CD4-positive, alpha-beta T cell treated with Interleukin-17A for 1 hour (primary cell): ENCODE data around the gene VDAC1.
"Not testable (repeated sequence)": the region's sequence is repeated elsewhere in the genome, so short reads cannot be mapped to it uniquely, and the experiment has no call there.

ENCODE experiments used
- DNase-seq: peaks from one replicate; pipeline ENCODE4 v3.0.0-alpha.2; 2020

Gene VDAC1

GRCh38 chr5:133966090-133966489, 38.7 kb downstream of the VDAC1 start:
- DNase-seq: no peak

- DNase-seq: no peak
Observed at GRCh38 chr5:133963493-133964128, 41.2 kb downstream of the VDAC1 start.

GRCh38 chr5:133962801-133963476, 41.8 kb downstream of the VDAC1 start:
- DNase-seq: no peak

GRCh38 chr5:133962131-133962530, 42.6 kb downstream of the VDAC1 start:
- no peak for DNase-seq

GRCh38 chr5:133959643-133960042, 45.1 kb downstream of the VDAC1 start:
- DNase-seq: no peak

GRCh38 chr5:133957591-133957990, 47.2 kb downstream of the VDAC1 start:
- DNase-seq: peak; percentile 14

GRCh38 chr5:133957080-133957479, 47.7 kb downstream of the VDAC1 start:
- no peak for DNase-seq

GRCh38 chr5:133956196-133956595, 48.6 kb downstream of the VDAC1 start:
- DNase-seq: not testable (repeated sequence)

- no peak for DNase-seq
Observed at GRCh38 chr5:133953568-133954145, 51.1 kb downstream of the VDAC1 start.

- no peak for DNase-seq
Observed at GRCh38 chr5:133952729-133953567, 51.8 kb downstream of the VDAC1 start.

GRCh38 chr5:133950821-133951612, 53.8 kb downstream of the VDAC1 start:
- no peak for DNase-seq

- no peak for DNase-seq
Observed at GRCh38 chr5:133948721-133949120, 56.1 kb downstream of the VDAC1 start.

- DNase-seq: no peak
Observed at GRCh38 chr5:133947431-133947841, 57.3 kb downstream of the VDAC1 start.

GRCh38 chr5:133945568-133945967, 59.2 kb downstream of the VDAC1 start:
- no peak for DNase-seq

GRCh38 chr5:133944263-133945185, 60.3 kb downstream of the VDAC1 start:
- peak; percentile 31 for DNase-seq

GRCh38 chr5:133943475-133943817, 61.3 kb downstream of the VDAC1 start:
- DNase-seq: no peak

- no peak for DNase-seq
Observed at GRCh38 chr5:133942614-133943474, 61.9 kb downstream of the VDAC1 start.

- no peak for DNase-seq
Observed at GRCh38 chr5:133941456-133942196, 63.1 kb downstream of the VDAC1 start.

- no peak for DNase-seq
Observed at GRCh38 chr5:133939668-133940067, 65.1 kb downstream of the VDAC1 start.

- DNase-seq: no peak
Observed at GRCh38 chr5:133938929-133939328, 65.8 kb downstream of the VDAC1 start.
